HG03139 (cell line): ENCODE results near the gene SPHK2.

Experiments used
- ATAC-seq: cut with Tn5 transposase; IDR thresholded peaks from one replicate; pipeline ENCODE4 v1.9.1; 2021; ENCODE audit not compliant: unreplicated experiment

SPHK2 gene

GRCh38 chr19:48603850-48604249, 15.5 kb upstream of the SPHK2 start:
- ATAC-seq = no peak

- no peak for ATAC-seq
Measured at GRCh38 chr19:48606463-48607358, 12.6 kb upstream of the SPHK2 start, which contains the start of gene SPACA4. Gene SPACA4 (plus strand): TSS chr19:48606742. CDS start chr19:48606979, 237 bp downstream.

- ATAC-seq = no peak
Measured at GRCh38 chr19:48607359-48607755, 11.9 kb upstream of the SPHK2 start.

- no peak for ATAC-seq
Measured at GRCh38 chr19:48608798-48609263, 10.5 kb upstream of the SPHK2 start.

- ATAC-seq = no peak
Measured at GRCh38 chr19:48609571-48610108, 9.7 kb upstream of the SPHK2 start.

GRCh38 chr19:48611872-48612271, 7.4 kb upstream of the SPHK2 start:
- ATAC-seq = no peak

- ATAC-seq = no peak
Measured at GRCh38 chr19:48613024-48613851, 6.1 kb upstream of the SPHK2 start.

GRCh38 chr19:48613852-48614435, 5.4 kb upstream of the SPHK2 start:
- ATAC-seq = no peak

- no peak for ATAC-seq
Measured at GRCh38 chr19:48614436-48615230, 4.7 kb upstream of the SPHK2 start, which contains the start of gene FAM83E. Gene FAM83E (minus strand): TSS chr19:48615076. CDS start chr19:48613372, 1,704 bp downstream.

GRCh38 chr19:48615231-48616040, 3.9 kb upstream of the SPHK2 start:
- ATAC-seq = no peak

- no peak for ATAC-seq
Measured at GRCh38 chr19:48616041-48616436, 3.3 kb upstream of the SPHK2 start.

GRCh38 chr19:48616491-48617056, 2.7 kb upstream of the SPHK2 start:
- ATAC-seq = no peak

GRCh38 chr19:48617146-48617937, 2.0 kb upstream of the SPHK2 start:
- no peak for ATAC-seq

- ATAC-seq = no peak
Measured at GRCh38 chr19:48618278-48618915, 909 bp upstream of the SPHK2 start.

- ATAC-seq = no peak
Measured at GRCh38 chr19:48619692-48620585, 633 bp downstream of the SPHK2 start.

- no peak for ATAC-seq
Measured at GRCh38 chr19:48623556-48624066, 4.3 kb downstream of the SPHK2 start.
